K562 (cell line): ENCODE data around the gene CENPC. TPM values are rescaled to one million over a fixed set of nuclear protein-coding genes. Genes with fewer than 3 reads are reported as not detected.

ENCODE experiments used
- ATAC-seq: fragments of 200-7000 bp; cut with Tn5 transposase; 3 replicates; pipeline ENCODE4 v1.9.1; 2020; ENCODE audit warnings: moderate library complexity
- BruUV-seq: library from RNA; stranded (reverse); fragments of 400-500 nt; replicated peaks from 2 replicates; lab custom pipeline; 2021; lab: Mats Ljungman, UMichigan
- CTCF ChIA-PET: fragments of 300-600 bp; formaldehyde crosslinking; extraction: SDS; loops from one replicate; lab custom pipeline; 2021; ENCODE audit warnings: low intra/inter-chr PET ratio; lab: Yijun Ruan, JAX
- POLR2A ChIA-PET: fragments of 300-600, 350-650 bp; sonication (Branson Sonifier 250); formaldehyde crosslinking; extraction: SDS; loops from one replicate; lab custom pipeline; 2021; ENCODE audit warnings: antibody characterized with exemption, inconsistent platforms; lab: Yijun Ruan, JAX
- DNase-seq, 4 experiments: peaks; one replicate each; pipeline versions ENCODE4 v3.0.0 to v3.0.0-alpha.2; 2011 to 2018; ENCODE audit warnings: low spot score in 3 of 4, mixed read lengths in 3 of 4; ENCODE audit errors: extremely low read depth in 1 of 4
- FAIRE-seq: peaks from 2 replicates; lab custom pipeline; 2011; peaks lifted over from hg19 to GRCh38; lab: Jason Lieb, UNC
- H2AFZ ChIP-seq: 2 replicates; pipeline ENCODE4 v1.6.0; 2011; ENCODE audit warnings: low read depth, low read length, control low read depth, inconsistent platforms
- H3K27ac ChIP-seq: fragments of 200-600 bp; 3 replicates; pipeline ENCODE4 v1.8.0; 2011; ENCODE audit warnings: low read depth, mild to moderate bottlenecking, control low read depth, inconsistent platforms, low read length, moderate library complexity, mixed read lengths; ENCODE audit errors: extremely low read depth
- H3K27me3 ChIP-seq, 2 experiments: fragments of 300-600 bp in 1 of 2; 2 replicates in 1 of 2; 3 replicates in 1 of 2; pipeline versions ENCODE4 v1.6.0 to v1.8.0; 2011; ENCODE audit warnings: inconsistent platforms in 2 of 2, low read length in 2 of 2, mild to moderate bottlenecking in 1 of 2, mixed read lengths in 1 of 2, moderate library complexity in 1 of 2; ENCODE audit not compliant: control insufficient read depth in 2 of 2, insufficient read depth in 2 of 2
- H3K36me3 ChIP-seq: fragments of 300-600 bp; 3 replicates; pipeline ENCODE4 v1.8.0; 2011; ENCODE audit warnings: mild to moderate bottlenecking, low read length, inconsistent platforms; ENCODE audit not compliant: control insufficient read depth, insufficient read depth
- H3K4me1 ChIP-seq, 2 experiments: fragments of 200-600 bp in 1 of 2; replicated peaks in 1 of 2; 2 replicates in 1 of 2; 3 replicates in 1 of 2; pipeline versions ENCODE4 v1.5.1 to v1.8.0; 2011; ENCODE audit warnings: inconsistent platforms in 2 of 2, low read length in 2 of 2, mild to moderate bottlenecking in 1 of 2, mixed read lengths in 1 of 2, moderate library complexity in 1 of 2; ENCODE audit not compliant: control insufficient read depth in 2 of 2, insufficient read depth in 2 of 2
- H3K4me2 ChIP-seq: 2 replicates; pipeline ENCODE4 v1.6.1; 2011; ENCODE audit warnings: low read length, control low read depth, inconsistent platforms, mixed read lengths; ENCODE audit not compliant: insufficient read depth
- H3K4me3 ChIP-seq: fragments of 200-600 bp; sonication (generic), shearing (Covaris generic); 2 replicates; pipeline ENCODE4 v1.5.1; 2016; ENCODE audit warnings: control low read depth, inconsistent platforms
- H3K79me2 ChIP-seq: fragments of 200-600 bp; 3 replicates; pipeline ENCODE4 v1.8.0; 2011; ENCODE audit warnings: low read length, inconsistent platforms; ENCODE audit not compliant: control insufficient read depth, insufficient read depth
- H3K9ac ChIP-seq, 2 experiments: 2 replicates each; pipeline versions ENCODE4 v1.6.0 to v1.6.1; 2011; ENCODE audit warnings: low read depth in 2 of 2, low read length in 2 of 2, control low read depth in 1 of 2, inconsistent platforms in 1 of 2, mild to moderate bottlenecking in 1 of 2, mixed read lengths in 1 of 2; ENCODE audit not compliant: insufficient read depth in 1 of 2
- H3K9me1 ChIP-seq: one replicate; pipeline ENCODE4 v1.6.0; 2011; ENCODE audit warnings: inconsistent platforms, mild to moderate bottlenecking, low read length, moderate library complexity; ENCODE audit not compliant: control insufficient read depth, insufficient read depth
- H3K9me3 ChIP-seq: replicated peaks from 2 replicates; pipeline ENCODE4 v1.5.1; 2011; ENCODE audit warnings: low read depth, low read length, inconsistent platforms; ENCODE audit not compliant: control insufficient read depth, insufficient read depth
- H4K20me1 ChIP-seq: replicated peaks from 2 replicates; pipeline ENCODE4 v1.6.1; 2011; ENCODE audit warnings: low read length, inconsistent platforms, mixed read lengths; ENCODE audit not compliant: control insufficient read depth, insufficient read depth
- CBX5 ChIP-seq: IDR thresholded peaks from 2 replicates; pipeline ENCODE4 v1.6.1; 2014; ENCODE audit warnings: low read depth, borderline replicate concordance
- PML ChIP-seq: IDR thresholded peaks from 2 replicates; pipeline ENCODE4 v1.6.1; 2012; ENCODE audit warnings: low read length, inconsistent platforms
- RBM22 ChIP-seq: fragments of 200-400 bp; formaldehyde crosslinking; IDR thresholded peaks from 2 replicates; pipeline ENCODE4 v1.6.1; 2018; ENCODE audit warnings: low read length, low read depth; ENCODE audit not compliant: poor library complexity, severe bottlenecking
- WHSC1 ChIP-seq: IDR thresholded peaks from one replicate; pipeline ENCODE4 v1.6.1; 2012; ENCODE audit warnings: low read length, control low read depth, inconsistent platforms
- ZNF644 ChIP-seq: fragments of 200-800 bp; sonication (Bioruptor generic); IDR thresholded peaks from 2 replicates; pipeline ENCODE4 v1.6.1; 2016; ENCODE audit warnings: low read depth, missing genetic modification characterization, missing compliant biosample characterization
- WGBS: fragments of 100-300 bp; shearing (Covaris generic); methylation state at CpG from one replicate; pipeline ENCODE4 v1.1.6; 2016; ENCODE audit warnings: low coverage, mixed read lengths; ENCODE audit not compliant: insufficient coverage; ENCODE audit errors: missing lambda C conversion rate; 5-methylcytosine and 5-hydroxymethylcytosine counted together
- in situ Hi-C: fragments of 300-500 bp; cut with MboI; formaldehyde crosslinking; loops from 4 replicates; pipeline ENCODE4 v1.15.0; 2018; ENCODE audit warnings: inconsistent platforms, mixed read lengths
- intact Hi-C: fragments of 100-400 bp; cut with micrococcal nuclease; formaldehyde crosslinking; loops from 2 replicates; pipeline ENCODE4 v1.14.2; 2022
- polyA plus RNA-seq, 8 experiments: library from polyadenylated mRNA; depleted of rRNA in 4 of 8; stranded (reverse) in 5 of 8; unstranded in 3 of 8; fragments of >200 nt; fragmentation: Nextera tagmentation in 2 of 8; fragmentation: Illumina TruSeq in 1 of 8; extraction: Ambion mirVana in 2 of 8; extraction: Trizol in 1 of 8; gene quantifications; 2 replicates each; pipeline versions ENCODE4 v1.2.1 to v1.2.3, GENCODE V29; 2011 to 2014; ENCODE audit warnings: inconsistent platforms in 1 of 8, missing spikeins in 1 of 8
- total RNA-seq, 7 experiments: library from RNA; depleted of rRNA in 6 of 7; stranded (reverse); fragments of >200 nt in 6 of 7; fragmentation: Illumina TruSeq in 2 of 7; extraction: Trizol in 2 of 7; gene quantifications; 2 replicates each; pipeline versions ENCODE4 v1.2.1 to v1.2.3, GENCODE V29; 2011 to 2021; ENCODE audit warnings: low replicate concordance in 1 of 7
- TF ChIP-seq, protein P1 (sequence below): fragments of 450-650 bp; IDR thresholded peaks from 2 replicates; pipeline ENCODE4 v1.6.1; 2017; ENCODE audit warnings: antibody characterized with exemption, mild to moderate bottlenecking

Gene CENPC
- total and polyA plus RNA-seq, 9 of the 15 experiments (the other 6 are each of a cell fraction or from before 2014, with no cell fraction given), result 18.1 to 48.5 (median 30.8) TPM

DNA sequence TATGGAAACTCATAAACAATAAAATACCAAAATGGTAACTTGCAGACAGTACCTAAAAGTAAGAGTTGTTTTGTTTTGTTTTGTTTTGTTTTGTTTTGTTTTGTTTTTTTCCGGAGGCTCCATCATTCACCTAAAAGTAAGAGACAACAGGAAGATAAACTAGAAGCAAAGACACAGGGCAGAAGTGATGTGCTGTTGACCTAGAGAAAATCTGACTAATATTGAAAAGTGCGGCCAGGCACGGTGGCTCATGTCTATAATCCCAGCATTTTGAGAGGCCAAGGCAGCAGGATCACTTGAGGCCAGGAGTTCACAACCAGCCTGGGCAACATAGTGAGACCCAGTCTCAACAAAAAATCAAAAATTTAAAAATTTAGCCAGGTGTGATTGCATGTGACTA lies 5.6 kb upstream of the CENPC start:
- H3K9me3 ChIP-seq, result peaks cover 11% of the 10 kb centered on the region; the same call in 1 of the 2 replicates
- no TSS peak for BruUV-seq
- H3K9me1 ChIP-seq, result no peaks in the 10 kb centered on the region
- POLR2A ChIA-PET, result no interaction called here
- peaks cover 9 to 23% of the 10 kb centered on the region in 2 experiments; a peak in 4 of 5 replicates for H3K4me1 ChIP-seq
- TF ChIP-seq WHSC1 (no peak), RBM22 (no peak), ZNF644 (tag) (no peak), PML (no peak), CBX5 (no peak)
- TF ChIP-seq, protein P1, sequence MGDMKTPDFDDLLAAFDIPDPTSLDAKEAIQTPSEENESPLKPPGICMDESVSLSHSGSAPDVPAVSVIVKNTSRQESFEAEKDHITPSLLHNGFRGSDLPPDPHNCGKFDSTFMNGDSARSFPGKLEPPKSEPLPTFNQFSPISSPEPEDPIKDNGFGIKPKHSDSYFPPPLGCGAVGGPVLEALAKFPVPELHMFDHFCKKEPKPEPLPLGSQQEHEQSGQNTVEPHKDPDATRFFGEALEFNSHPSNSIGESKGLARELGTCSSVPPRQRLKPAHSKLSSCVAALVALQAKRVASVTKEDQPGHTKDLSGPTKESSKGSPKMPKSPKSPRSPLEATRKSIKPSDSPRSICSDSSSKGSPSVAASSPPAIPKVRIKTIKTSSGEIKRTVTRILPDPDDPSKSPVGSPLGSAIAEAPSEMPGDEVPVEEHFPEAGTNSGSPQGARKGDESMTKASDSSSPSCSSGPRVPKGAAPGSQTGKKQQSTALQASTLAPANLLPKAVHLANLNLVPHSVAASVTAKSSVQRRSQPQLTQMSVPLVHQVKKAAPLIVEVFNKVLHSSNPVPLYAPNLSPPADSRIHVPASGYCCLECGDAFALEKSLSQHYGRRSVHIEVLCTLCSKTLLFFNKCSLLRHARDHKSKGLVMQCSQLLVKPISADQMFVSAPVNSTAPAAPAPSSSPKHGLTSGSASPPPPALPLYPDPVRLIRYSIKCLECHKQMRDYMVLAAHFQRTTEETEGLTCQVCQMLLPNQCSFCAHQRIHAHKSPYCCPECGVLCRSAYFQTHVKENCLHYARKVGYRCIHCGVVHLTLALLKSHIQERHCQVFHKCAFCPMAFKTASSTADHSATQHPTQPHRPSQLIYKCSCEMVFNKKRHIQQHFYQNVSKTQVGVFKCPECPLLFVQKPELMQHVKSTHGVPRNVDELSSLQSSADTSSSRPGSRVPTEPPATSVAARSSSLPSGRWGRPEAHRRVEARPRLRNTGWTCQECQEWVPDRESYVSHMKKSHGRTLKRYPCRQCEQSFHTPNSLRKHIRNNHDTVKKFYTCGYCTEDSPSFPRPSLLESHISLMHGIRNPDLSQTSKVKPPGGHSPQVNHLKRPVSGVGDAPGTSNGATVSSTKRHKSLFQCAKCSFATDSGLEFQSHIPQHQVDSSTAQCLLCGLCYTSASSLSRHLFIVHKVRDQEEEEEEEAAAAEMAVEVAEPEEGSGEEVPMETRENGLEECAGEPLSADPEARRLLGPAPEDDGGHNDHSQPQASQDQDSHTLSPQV, result no peak
- CTCF ChIA-PET, result no interaction called here
- no peak for FAIRE-seq
- no peak overlapping the region for H3K27ac ChIP-seq
- in situ Hi-C loops, result no loop called here
- H3K36me3 ChIP-seq, result no peaks in the 10 kb centered on the region
- no peak overlapping the region for H2AFZ ChIP-seq
- H3K27me3 ChIP-seq, result no peaks in the 10 kb centered on the region
- 98% methylated on average over 3 of the region's 3 CpGs for WGBS
- no peak overlapping the region for H3K4me3 ChIP-seq
- no peak overlapping the region for H3K9ac ChIP-seq
- DNase-seq, result no peak
- no peaks in the 10 kb centered on the region for H4K20me1 ChIP-seq
- intact Hi-C loops, result no loop called here
- no peak for ATAC-seq
- H3K4me2 ChIP-seq, result no peak overlapping the region
- H3K79me2 ChIP-seq, result no peaks in the 10 kb centered on the region
